ENCODE data around the gene COL16A1. TPM values are rescaled to one million over a fixed set of nuclear protein-coding genes. Genes with fewer than 3 reads are reported as not detected.

The COL16A1 gene
- total and polyA plus RNA-seq, 2 of the 13 experiments (the other 11 are each of a cell fraction or from before 2014, with no cell fraction given) = 4.3 to 12.2 TPM

GRCh38 chr1:31644560-31645273, 59.1 kb downstream of the COL16A1 start, which contains the start of gene PEF1 (continued):
- TF ChIP-seq DBP (CRISPR knock-in tag; IDR thresholded peaks at IDR 0.05; ENCODE audit: not compliant biosample characterization) (peak; percentile 67), GZF1 (CRISPR knock-in tag; IDR thresholded peaks at IDR 0.05) (no peak), ZNF121 (CRISPR knock-in tag; IDR thresholded peaks at IDR 0.05) (no peak), ZKSCAN5 (CRISPR knock-in tag; IDR thresholded peaks at IDR 0.05) (no peak), NKX3-1 (CRISPR knock-in tag; IDR thresholded peaks at IDR 0.05) (no peak), MAZ (IDR thresholded peaks at IDR 0.05; ENCODE audit: borderline replicate concordance, low read depth, low read length) (peak; percentile 49; the same call in 1 of the 2 replicates), MAZ (CRISPR knock-in tag; IDR thresholded peaks at IDR 0.05; ENCODE audit: low read depth) (peak; percentile 55; the same call in 1 of the 2 replicates), ARHGAP35 (CRISPR knock-in tag; IDR thresholded peaks at IDR 0.05; ENCODE audit: borderline replicate concordance) (peak; percentile 34; the same call in 1 of the 2 replicates), MIER3 (CRISPR knock-in tag; IDR thresholded peaks at IDR 0.05; ENCODE audit: borderline replicate concordance) (no peak), POLR2A (IDR thresholded peaks at IDR 0.05; ENCODE audit: insufficient read depth in 1 of 2, low read depth in 2 of 2, low read length in 2 of 2) (peak; percentile 12 to 74; a peak in 3 of 4 replicates), RFXAP (CRISPR knock-in tag; IDR thresholded peaks at IDR 0.05; ENCODE audit: borderline replicate concordance) (0 out of 2 replicates have a peak, but pooled peaks have one; percentile 53), KDM3A (CRISPR knock-in tag; IDR thresholded peaks at IDR 0.05; ENCODE audit: low read depth) (peak; percentile 79; the same call in 1 of the 2 replicates), ZNF724P (CRISPR knock-in tag; IDR thresholded peaks at IDR 0.05; ENCODE audit: borderline replicate concordance) (peak; percentile 74; the same call in 1 of the 2 replicates), NFE2 (CRISPR knock-in tag; IDR thresholded peaks at IDR 0.05) (0 out of 2 replicates have a peak, but pooled peaks have one; percentile 2), ZNF850 (CRISPR knock-in tag; conservative IDR thresholded peaks at IDR 0.05) (no peak), ATF5 (CRISPR knock-in tag; IDR thresholded peaks at IDR 0.05; ENCODE audit: low read depth) (no peak), GTF2F1 (IDR thresholded peaks at IDR 0.05; ENCODE audit: low read length) (no peak), KDM5A (IDR thresholded peaks at IDR 0.05; ENCODE audit: borderline replicate concordance, low read length) (peak; percentile 97), ARID5B (CRISPR knock-in tag; IDR thresholded peaks at IDR 0.05) (peak; percentile 4; the same call in 1 of the 2 replicates), GATAD2A (CRISPR knock-in tag; IDR thresholded peaks at IDR 0.05) (peak; percentile 44; the same call in 1 of the 2 replicates)
- TF ChIP-seq, protein P1, sequence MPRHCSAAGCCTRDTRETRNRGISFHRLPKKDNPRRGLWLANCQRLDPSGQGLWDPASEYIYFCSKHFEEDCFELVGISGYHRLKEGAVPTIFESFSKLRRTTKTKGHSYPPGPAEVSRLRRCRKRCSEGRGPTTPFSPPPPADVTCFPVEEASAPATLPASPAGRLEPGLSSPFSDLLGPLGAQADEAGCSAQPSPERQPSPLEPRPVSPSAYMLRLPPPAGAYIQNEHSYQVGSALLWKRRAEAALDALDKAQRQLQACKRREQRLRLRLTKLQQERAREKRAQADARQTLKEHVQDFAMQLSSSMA (CRISPR knock-in tag; IDR thresholded peaks at IDR 0.05) = no peak
- TF ChIP-seq, protein P2, sequence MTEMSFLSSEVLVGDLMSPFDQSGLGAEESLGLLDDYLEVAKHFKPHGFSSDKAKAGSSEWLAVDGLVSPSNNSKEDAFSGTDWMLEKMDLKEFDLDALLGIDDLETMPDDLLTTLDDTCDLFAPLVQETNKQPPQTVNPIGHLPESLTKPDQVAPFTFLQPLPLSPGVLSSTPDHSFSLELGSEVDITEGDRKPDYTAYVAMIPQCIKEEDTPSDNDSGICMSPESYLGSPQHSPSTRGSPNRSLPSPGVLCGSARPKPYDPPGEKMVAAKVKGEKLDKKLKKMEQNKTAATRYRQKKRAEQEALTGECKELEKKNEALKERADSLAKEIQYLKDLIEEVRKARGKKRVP (CRISPR knock-in tag; IDR thresholded peaks at IDR 0.05) = no peak; a peak in 2 of 4 replicates
